HG02938 (cell line): ENCODE results near the gene PPP1R16B.

Experiments
- ATAC-seq: cut with Tn5 transposase; IDR thresholded peaks from one replicate; pipeline ENCODE4 v1.9.1; 2021; ENCODE audit warnings: mild to moderate bottlenecking, moderate library complexity; ENCODE audit not compliant: unreplicated experiment

Gene PPP1R16B

DNA sequence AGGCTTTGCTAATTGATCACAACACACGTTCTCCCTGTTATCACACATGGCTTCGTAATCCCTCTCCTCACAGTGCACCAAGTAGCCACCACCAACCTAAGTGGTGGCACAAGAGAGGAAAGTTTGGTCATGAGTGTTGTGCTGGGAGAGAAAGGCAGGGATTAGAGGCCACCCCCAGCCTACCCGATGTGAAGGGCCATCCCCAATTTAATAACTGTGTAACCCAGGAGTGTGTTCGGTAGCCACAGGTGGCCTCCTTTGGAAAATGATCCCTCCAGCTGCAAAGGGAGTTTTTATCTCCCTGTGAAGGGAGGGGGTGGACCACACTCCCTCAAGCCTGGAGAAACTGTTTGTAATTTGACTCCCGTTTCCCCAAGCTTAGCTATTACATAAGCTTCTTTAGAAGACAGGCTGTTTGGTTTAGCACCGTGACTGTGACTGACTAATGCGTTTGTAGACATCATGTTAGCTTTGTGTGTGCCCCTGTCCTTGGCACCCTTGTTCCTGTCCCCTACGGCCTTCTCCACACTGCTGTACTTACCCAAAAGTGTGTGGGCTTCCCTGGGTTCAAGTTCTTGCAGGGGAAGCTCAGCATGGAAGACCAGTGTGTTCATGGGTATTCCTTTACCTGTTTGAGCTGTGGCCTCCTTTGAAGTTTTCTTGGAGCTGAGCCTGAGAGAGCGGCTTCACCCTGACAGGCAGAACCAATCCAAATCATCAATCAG, 20.6 kb downstream of the PPP1R16B start:
- ATAC-seq: no peak

DNA sequence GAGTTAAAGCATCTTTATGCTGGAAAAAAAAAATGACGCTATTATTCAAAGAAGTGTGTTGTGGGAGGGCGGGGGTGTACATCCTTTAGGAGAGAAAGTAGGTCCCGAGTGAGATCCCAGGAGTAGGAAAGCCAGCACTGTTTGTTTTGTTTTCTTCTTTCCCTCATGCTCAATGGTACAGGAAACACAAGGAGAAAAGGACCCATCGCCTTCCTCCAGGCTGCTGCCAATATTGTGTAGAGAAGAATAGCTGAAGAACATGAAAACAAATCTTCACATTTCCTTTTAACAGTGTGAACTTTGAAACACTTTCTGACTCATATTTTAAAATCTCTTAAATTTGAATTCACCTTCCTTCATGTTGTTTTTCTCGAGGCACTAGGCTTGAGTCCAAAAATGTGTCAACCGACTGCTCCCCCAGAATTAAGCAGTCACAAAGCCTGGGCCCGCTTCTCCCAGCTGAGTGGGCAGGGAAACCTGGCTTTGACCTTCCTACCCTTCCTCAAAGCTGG, 22.3 kb downstream of the PPP1R16B start:
- no peak for ATAC-seq

DNA sequence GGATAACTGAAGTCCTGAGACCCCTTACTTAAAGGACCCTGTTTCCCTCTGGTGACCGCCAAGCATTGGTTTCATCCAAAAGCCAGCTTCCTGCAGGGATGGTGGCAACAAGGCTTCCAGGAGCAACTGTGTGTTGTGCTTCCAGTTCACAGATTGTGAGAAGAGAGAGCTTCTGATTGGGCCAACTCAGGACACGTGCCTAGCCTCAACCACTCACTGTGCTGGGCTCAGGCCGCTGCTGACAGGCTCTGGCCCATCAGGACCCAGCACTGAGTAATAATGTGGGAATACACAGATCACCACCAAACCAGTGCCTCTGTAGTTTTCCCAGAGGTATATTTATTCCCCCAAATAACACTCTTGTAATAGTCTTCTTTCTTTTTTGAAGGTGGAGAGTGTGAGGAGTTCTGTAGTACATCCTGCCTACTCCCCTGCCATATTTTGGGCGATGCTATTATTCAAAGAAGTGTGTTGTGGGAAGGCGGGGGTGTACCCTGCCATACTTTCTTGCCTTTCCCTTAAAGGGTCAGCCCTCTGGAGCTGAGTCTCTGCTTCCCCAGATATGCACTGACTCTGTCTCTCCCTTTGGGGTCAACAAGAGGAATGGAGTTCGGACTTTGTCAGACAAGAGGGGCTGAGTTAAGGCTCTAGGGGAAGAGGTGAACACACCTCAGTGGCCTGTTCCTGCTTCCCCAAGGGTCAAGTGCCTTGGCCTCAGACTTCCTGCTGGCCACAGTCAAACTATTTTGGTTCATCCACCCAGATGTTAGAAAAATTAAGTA, 23.2 kb downstream of the PPP1R16B start:
- ATAC-seq: no peak

DNA sequence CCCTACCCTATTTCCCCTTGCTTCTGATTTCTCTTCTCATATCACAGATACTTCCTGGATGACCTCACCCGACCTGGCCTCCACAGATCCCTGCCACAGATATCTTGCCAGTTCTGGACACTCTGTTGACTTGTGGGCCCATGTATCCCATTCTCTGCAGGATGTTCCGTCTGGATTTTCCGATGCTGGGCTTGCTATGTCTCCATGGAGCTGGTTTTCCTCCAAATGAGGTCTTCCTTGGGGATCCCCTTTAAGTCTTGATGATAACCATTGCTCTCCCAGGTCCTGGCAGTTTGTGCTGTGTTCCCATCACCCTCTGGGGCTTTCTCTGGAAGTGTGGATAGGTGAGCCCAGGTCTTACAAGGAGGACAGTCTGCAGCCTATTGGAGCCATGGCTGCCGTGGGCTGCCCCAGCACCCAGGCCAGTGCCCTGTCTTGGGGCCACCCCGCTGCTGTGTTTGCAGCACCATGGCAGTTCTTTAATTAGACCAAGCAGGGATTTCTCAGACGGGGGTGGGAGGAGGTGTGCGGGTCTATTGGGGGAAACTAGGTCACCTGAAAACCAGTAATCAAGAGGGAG, 23.9 kb downstream of the PPP1R16B start:
- ATAC-seq: no peak

DNA sequence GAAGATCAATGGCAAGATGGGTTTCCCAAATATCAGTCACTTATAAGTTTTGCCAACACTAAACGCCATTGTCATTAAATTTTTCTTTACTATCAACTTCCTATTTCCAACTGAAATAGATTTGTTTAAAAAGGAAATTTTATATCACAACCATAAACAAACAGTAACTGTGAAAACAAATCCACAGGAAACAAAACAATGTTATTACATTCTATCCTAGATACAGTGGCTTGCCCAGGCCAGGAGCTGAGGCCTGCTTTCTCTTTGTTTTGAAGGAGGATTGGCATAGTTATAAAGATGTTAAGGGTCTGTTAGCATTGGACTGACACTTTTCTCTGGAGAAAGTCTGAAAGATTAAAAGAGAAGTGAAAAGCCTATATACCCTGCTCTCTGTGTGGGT, 24.9 kb downstream of the PPP1R16B start:
- no peak for ATAC-seq

DNA sequence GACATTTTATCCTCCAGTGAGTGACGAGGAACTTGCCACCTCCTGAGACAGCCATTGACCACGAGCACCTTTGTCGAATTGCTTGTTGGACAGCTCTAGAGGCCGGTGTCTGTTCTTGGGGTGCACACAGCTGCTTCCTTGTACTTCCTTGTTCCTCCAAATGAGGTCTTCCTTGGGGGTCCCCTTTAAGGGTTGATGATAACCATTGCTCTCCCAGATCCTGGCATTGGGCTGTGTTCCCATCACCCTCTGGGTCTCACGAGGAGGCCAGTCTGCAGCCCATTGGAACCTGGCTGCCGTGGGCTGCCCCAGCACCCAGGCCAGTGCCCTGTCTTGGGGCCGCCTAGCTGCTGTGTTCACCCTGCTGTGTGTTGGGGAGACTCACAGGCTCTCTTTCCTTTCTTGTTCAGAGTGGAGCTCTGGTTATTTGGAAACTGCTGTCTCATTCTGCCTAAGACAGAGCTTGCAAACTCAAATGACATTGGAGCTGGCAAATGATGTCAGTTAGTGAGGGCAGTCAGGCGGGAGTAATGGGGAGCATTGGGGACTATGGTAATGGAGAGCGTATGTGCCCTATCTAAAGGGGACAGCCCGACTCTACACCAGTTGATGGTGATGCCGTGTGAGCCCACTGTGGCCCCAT, 25.7 kb downstream of the PPP1R16B start:
- no peak for ATAC-seq

DNA sequence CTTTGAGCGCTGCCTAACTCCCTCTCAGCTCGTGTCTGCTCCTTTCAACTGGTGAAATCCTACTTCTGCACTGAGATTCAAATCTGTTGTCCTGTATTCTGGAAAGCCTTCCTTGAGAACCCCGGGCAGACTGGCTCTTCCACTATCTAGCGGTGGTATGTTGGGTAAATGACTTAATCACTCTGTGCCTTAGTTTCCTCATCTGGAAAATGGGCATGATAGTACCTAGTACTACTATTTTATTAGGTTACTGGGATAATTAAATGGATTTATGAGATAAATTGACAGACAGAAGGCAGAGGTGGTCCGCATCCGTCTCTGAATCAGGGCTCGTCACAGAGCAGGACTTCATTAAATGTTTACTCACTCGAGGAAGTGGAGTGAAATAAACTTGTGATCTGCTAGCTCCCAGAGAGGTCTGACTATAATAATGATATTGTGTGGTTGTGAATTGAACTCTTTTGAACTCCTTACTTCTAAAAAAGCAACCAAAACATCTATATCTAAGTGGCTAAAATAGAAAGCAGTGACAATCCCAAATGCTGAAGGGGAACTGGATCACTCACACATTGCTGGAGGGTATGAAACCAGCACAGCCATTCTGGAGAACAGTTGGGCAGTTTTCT, 26.6 kb downstream of the PPP1R16B start:
- no peak for ATAC-seq

DNA sequence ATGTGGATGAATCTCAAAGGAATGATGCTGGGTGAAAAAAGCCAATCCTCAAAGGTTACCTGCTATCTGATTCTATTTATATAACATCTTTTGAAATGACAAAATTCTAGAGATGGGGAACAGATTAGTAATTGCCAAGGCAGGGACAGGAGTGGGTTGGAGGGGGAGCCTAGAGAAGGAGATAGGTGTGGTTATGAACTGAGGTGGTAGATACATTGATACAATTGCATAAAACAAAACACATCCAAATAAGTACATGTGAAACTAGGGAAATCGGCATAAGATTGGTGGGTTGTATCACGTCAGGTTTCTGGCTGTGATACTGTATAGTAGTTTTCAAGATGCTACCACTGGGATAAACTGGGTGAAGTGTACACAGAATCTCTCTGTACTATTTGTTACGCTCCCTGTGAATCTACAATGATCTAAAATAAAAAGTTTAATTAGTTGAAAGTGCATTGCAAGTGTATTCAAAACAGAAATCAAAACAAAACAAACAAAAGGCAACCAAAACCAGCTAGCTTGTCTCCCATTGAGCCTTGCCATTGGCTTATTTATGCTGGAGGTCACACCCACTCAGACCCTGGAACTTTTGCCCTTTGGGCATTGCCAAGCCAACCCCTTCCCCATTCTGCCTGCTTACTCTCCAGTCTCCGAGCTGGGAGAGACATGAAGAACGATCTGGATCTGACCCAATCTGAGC, 27.8 kb downstream of the PPP1R16B start:
- no peak for ATAC-seq

DNA sequence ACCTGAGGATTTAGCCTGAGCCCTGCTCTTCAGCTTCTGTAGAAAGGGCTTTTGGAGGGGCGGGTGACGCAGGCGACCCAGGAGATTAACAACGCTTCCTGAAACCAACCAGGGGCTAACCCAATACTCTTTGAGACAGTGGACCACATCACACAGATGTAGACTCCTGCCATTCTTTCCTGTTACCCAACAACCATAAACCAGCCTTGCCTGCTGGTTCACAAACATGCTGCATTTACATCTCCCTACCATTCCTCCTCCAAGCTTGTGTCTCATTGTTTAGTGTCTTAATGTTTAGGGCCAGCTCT, 28.3 kb downstream of the PPP1R16B start:
- ATAC-seq: no peak

DNA sequence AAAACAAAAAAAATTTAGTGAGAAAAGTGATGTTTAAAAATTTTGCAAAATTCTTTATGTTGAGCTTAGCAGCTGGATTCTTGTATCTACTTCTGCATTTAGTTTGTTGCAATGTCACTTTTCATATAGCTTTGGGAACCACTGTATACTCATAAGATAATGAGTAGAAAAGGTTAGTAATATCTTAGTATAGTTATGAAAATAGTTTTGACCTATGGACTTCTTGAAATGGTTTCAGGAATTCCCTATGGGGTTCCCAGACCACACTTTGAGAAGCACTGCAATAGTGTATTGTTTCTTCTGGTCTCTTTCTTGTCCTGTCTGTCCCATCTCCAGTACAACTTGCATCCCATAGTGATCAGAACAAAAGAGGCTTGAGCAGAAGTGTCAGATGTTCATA, 29.4 kb downstream of the PPP1R16B start:
- ATAC-seq: no peak

DNA sequence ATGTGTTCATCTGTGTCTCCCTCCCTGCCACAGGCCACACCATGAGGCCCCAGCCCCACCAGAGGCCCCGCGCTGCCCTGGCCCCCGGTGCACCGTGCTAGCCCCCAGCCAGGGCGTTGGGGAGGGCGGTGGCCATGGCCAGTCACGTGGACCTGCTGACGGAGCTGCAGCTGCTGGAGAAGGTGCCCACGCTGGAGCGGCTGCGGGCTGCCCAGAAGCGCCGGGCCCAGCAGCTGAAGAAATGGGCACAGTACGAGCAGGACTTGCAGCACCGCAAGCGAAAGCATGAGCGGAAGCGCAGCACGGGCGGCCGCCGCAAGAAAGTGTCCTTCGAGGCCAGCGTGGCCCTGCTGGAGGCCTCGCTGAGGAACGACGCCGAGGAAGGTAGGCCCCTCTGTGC, 30.3 kb downstream of the PPP1R16B start:
- no peak for ATAC-seq

DNA sequence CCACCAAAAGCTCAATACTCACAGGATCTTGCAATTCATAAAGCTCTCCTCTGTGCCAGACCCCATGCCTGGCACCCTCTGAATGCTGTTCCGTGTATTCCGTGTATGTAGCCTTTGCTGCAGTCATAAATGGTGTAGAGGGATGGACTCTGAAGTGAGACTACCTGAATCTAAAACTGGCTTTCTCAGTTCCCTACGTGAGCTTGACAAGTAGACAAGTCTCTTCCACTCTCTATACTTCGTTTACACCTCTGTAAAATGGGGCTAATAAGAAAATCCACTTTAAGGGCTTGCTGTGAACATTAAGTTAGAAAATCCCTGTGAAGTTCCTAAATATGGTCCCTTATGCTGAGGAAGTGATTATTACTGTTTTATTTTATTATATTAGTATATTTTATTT, 31.5 kb downstream of the PPP1R16B start:
- ATAC-seq: peak; percentile 49

DNA sequence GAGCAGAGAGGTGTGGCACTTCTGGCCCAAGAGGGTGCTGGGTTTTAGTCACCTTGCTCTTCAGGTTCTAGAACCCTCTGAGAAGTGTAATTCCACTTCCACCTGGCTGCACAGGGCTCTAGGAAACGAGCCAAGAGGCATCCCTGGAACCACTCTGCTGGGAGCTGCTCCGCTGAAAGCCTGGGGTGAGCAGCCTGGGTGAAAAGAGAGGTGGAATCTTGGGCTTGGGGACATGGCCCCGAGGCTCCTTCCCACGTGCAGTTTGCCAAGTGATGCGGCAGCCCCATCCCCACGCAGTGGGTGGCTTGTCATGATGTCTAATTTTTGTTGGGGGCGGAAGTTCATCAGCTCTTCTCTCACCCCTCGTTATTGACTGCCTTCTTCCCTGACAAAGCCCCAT, 32.8 kb downstream of the PPP1R16B start:
- no peak for ATAC-seq

DNA sequence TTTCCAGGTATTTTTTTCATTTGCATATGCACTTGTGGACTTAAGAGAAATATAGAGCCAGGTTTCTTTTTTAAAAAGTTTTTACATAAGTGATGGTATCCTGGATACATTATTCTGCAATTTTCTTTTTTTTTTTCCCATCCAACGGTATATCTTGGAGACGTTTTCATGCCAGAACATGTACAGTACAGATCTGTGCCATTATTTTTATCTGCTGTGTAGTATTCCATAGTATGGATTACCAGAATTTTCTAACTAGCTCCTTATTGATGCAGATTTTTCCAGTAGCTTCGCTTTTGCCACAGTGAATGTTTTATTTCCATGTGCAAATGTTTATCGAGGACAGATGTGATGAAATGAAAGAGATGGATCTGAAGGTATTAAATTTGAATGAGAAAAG, 34.1 kb downstream of the PPP1R16B start:
- ATAC-seq: no peak

DNA sequence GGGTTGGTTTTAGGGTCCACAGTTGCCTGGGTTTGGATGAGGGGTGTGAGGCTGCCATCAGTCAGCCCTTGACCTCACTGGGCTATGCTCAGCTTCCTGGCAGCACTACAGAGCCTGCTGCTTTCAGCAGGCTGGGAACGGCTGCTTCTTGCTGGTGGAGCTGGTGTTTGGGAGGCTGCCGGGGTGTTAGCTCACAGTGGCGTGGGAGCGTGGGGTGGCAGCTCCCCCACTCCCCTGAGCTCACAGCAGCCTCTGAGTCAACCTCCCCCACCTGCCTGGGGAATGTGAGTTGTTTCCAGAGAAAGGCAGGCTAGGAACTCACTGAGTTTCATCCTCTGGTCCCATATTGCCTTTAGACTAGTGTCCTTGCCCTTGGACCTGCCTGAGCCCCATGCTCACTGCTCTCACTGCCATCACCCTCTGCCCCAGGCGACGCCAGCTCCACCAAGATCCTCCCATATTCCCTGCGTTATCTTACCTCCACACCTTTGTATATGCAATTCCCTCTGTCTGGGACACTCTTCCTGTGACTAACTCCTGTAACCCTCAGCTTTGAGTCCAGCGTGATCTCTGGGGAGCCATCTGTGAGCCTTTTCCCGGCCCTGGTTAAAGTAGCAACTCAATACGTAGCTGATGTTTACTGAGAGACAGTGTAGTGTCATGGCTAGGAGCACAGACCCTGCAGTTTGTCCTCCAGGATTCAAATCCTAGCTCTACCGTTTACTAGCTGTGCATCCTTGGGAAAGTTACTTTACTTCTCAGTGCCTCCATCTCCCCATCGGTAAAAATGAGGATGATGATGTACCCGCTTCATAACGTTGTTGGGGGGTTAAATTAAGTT, 34.8 kb downstream of the PPP1R16B start:
- ATAC-seq: no peak

DNA sequence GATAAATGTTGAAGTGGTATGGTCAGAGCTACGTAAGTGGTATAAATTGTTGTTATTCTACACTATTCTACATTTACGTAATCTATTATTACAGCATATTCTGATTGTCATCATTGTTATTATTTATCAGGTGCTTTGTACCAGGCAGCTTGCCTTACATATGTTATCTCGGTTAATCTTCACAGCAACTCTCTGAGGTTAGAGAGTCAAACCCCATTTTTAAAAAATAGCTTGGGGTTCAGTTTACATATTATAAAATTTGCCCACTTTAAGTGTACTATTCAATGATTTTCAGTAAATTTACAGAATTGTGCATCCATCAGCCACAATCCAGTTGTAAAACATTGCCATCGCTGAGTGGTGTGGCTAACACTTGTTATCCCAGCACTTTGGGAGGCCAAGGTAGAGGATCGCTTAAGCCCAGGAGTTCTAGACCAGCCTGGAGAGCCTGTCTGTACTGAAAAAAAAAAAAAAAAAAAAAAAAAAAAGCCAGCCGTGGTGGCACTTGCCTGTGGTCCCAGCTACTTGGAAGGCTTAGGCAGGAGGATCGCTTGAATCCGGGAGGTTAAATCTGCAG, 35.5 kb downstream of the PPP1R16B start:
- no peak for ATAC-seq

DNA sequence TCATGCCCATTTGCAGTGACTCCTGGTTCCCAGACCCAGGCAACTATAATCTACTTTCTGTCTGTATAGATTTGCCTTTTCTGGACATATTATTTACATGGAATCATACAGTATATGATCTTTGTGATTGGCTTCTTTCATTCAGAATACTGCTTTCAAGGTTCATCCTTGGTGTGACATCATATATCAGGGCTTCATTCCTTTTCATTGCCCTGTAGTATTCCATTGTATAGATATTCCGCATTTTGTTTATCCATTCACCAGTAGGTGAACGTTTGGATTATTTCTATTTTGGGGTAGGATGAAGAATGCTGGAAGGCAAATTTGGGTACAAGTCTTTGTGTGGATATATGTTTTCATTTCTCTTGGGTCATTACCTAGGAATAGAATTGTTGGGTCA, 36.1 kb downstream of the PPP1R16B start:
- ATAC-seq: no peak

DNA sequence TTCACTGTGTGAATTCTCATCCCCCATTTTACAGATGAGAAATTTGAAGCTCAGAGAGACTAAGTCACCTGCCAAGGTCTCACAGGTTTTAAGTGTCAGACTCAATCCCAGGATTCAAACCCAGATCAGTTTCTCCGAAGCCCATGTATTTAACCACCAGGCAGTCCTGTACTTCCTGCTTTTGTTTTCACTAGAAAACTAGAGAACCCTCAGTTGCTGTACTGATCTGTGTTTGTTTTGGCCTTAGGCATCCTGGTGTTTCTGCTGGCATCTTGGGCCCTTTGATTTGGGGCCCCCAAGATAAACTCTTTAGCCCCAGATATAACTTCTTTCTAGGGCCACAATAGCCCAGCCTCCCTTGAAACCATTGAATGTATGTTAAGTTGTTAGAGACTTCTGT, 36.5 kb downstream of the PPP1R16B start:
- ATAC-seq: peak; percentile 36

DNA sequence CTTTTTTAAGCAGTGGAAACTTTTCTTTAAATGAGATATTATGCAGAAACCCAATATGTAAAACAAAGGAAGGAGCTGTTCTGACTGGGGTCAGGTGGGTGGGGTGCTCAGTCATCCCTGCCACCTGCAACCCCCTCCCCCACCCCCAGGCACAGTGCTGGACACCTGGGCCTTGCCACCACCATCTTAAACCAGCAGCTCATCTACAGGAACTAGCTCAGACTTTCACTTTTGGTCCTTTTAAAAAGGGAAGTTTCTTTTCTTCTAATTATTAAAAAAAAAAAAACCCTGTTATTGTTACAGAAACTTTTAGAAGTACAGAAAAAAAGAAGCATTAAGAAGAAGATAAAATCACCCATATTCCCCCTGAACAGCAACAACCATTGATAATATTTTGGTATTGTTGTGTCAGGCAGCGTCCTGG, 37.1 kb downstream of the PPP1R16B start:
- peak; percentile 75 for ATAC-seq
